PC-3 (cell line): ENCODE results near the gene HLA-G.

Source experiments
- EZH2 ChIP-seq: fragments of 300-600 bp; sonication (generic); IDR thresholded peaks from one replicate; pipeline ENCODE4 v1.6.1; 2017; ENCODE audit warnings: antibody characterized with exemption, mild to moderate bottlenecking, low read length; ENCODE audit not compliant: unreplicated experiment
- TF ChIP-seq, protein P1 (sequence below): fragments of 300-600 bp; sonication (generic); conservative IDR thresholded peaks from 2 replicates; pipeline ENCODE4 v1.5.1; 2017; ENCODE audit warnings: antibody characterized with exemption, low read depth, mild to moderate bottlenecking, low read length

DNA sequence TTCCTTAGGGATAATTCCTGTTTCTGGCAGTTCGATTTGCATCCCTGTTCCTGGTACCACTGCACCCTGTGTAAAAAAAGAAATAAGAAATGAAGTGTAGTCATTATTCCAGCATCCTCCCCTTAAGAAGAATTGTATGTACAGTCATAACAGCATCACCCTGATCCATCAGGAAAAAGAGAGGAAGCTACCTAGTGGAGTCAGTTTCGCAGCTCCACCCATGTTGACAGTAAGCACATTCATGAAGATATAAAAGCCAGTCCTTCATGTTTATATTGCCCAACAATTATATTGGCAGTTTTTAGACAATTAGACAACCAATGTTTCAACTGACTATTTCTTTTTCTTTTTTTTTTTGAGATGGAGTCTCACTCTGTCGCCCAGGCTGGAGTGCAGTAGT lies 21.2 kb upstream of the HLA-G start:
- TF ChIP-seq, protein P1, sequence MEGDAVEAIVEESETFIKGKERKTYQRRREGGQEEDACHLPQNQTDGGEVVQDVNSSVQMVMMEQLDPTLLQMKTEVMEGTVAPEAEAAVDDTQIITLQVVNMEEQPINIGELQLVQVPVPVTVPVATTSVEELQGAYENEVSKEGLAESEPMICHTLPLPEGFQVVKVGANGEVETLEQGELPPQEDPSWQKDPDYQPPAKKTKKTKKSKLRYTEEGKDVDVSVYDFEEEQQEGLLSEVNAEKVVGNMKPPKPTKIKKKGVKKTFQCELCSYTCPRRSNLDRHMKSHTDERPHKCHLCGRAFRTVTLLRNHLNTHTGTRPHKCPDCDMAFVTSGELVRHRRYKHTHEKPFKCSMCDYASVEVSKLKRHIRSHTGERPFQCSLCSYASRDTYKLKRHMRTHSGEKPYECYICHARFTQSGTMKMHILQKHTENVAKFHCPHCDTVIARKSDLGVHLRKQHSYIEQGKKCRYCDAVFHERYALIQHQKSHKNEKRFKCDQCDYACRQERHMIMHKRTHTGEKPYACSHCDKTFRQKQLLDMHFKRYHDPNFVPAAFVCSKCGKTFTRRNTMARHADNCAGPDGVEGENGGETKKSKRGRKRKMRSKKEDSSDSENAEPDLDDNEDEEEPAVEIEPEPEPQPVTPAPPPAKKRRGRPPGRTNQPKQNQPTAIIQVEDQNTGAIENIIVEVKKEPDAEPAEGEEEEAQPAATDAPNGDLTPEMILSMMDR = no peak
- no peak for TF ChIP-seq EZH2
